Astrocyte (in vitro differentiated cells and primary cell): ENCODE results near the gene BPNT1.

ENCODE experiments used
- EZH2 ChIP-seq: IDR thresholded peaks from 2 replicates; pipeline ENCODE4 v1.6.1; 2012; ENCODE audit warnings: mild to moderate bottlenecking, low read length, inconsistent platforms; ENCODE audit not compliant: insufficient read depth
- TF ChIP-seq, protein P1 (sequence below): IDR thresholded peaks from 2 replicates; pipeline ENCODE4 v1.5.1; 2011; ENCODE audit warnings: low read depth, mild to moderate bottlenecking, inconsistent platforms, low read length, moderate library complexity; ENCODE audit not compliant: insufficient read depth

DNA sequence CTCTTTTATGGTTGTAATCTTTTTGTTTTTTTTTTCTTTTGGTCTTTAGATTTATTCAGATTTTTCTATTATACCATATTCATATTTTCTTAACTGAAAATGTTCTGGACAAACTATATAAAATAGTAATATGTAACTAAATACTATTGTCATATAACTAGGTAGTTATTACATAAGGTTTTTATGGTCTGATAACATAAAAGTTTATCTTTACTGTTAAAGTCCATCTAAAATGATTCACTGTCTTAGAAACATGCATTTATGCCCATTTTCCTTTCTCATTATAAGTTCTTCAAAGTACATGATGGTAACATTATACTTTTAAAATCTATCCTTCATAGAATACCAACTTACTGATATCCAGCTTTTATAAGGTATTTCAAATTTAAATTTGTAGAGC lies 33.5 kb upstream of the BPNT1 start:
- TF ChIP-seq, protein P1, sequence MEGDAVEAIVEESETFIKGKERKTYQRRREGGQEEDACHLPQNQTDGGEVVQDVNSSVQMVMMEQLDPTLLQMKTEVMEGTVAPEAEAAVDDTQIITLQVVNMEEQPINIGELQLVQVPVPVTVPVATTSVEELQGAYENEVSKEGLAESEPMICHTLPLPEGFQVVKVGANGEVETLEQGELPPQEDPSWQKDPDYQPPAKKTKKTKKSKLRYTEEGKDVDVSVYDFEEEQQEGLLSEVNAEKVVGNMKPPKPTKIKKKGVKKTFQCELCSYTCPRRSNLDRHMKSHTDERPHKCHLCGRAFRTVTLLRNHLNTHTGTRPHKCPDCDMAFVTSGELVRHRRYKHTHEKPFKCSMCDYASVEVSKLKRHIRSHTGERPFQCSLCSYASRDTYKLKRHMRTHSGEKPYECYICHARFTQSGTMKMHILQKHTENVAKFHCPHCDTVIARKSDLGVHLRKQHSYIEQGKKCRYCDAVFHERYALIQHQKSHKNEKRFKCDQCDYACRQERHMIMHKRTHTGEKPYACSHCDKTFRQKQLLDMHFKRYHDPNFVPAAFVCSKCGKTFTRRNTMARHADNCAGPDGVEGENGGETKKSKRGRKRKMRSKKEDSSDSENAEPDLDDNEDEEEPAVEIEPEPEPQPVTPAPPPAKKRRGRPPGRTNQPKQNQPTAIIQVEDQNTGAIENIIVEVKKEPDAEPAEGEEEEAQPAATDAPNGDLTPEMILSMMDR = no peak
- no peak for TF ChIP-seq EZH2
